Vagina (tissue), 2 donors: ENCODE data around the gene PMAIP1. TPM values are rescaled to one million over a fixed set of nuclear protein-coding genes. Genes with fewer than 3 reads are reported as not detected.

Experiments used
- DNase-seq, 2 donors: peaks; one replicate each; pipeline ENCODE4 v3.0.0-alpha.2; 2017; ENCODE audit errors: extremely low spot score in 2 of 2
- H3K27ac ChIP-seq: fragments of 200-600 bp; sonication (generic); one replicate; pipeline ENCODE4 v1.5.1; 2019
- H3K27me3 ChIP-seq: fragments of 200-600 bp; sonication (generic); one replicate; pipeline ENCODE4 v1.5.1; 2019
- H3K36me3 ChIP-seq, 2 donors: fragments of 200-600 bp; sonication (generic); one replicate each; pipeline ENCODE4 v1.5.1; 2017 to 2019
- H3K4me1 ChIP-seq: fragments of 200-600 bp; sonication (generic); one replicate; pipeline ENCODE4 v1.5.1; 2019
- H3K4me3 ChIP-seq, 2 donors: fragments of 200-600 bp; sonication (generic); 1 replicate in 1 of 2; 2 replicates in 1 of 2; pipeline ENCODE4 v1.5.1; 2016 to 2019
- H3K9me3 ChIP-seq: fragments of 200-600 bp; sonication (generic); one replicate; pipeline ENCODE4 v1.5.1; 2019
- POLR2A ChIP-seq, 2 donors: fragments of 450-650 bp; IDR thresholded peaks; one replicate each; pipeline ENCODE4 v1.6.1; 2017; ENCODE audit warnings: antibody characterized with exemption in 2 of 2, mild to moderate bottlenecking in 2 of 2, moderate library complexity in 2 of 2
- POLR2AphosphoS5 ChIP-seq, 2 donors: sonication (generic); formaldehyde crosslinking; IDR thresholded peaks; one replicate each; pipeline ENCODE4 v1.9.0; 2017; ENCODE audit warnings: antibody characterized with exemption in 2 of 2, mild to moderate bottlenecking in 2 of 2, low read depth in 1 of 2; ENCODE audit not compliant: insufficient read depth in 1 of 2
- intact Hi-C: fragments of 100-400 bp; cut with DNase I; formaldehyde crosslinking; loops from one replicate; pipeline ENCODE4 v1.15.1; 2023
- total RNA-seq: library from RNA; depleted of rRNA; stranded (reverse); fragments of >200 nt; gene quantifications from one replicate; pipeline ENCODE4 v1.2.3, GENCODE V29; 2016
- TF ChIP-seq, protein P1 (sequence below), 3 experiments: fragments of 450-650 bp in 2 of 3; fragments of 200-600 bp in 1 of 3; sonication (generic) in 1 of 3; IDR thresholded peaks; one replicate each; pipeline ENCODE4 v1.5.1; 2017 to 2019; ENCODE audit warnings: antibody characterized with exemption in 3 of 3, mild to moderate bottlenecking in 2 of 3, moderate library complexity in 2 of 3

The PMAIP1 gene
- total RNA-seq, 1 donor from 2014 or later = 7.4 TPM

DNA sequence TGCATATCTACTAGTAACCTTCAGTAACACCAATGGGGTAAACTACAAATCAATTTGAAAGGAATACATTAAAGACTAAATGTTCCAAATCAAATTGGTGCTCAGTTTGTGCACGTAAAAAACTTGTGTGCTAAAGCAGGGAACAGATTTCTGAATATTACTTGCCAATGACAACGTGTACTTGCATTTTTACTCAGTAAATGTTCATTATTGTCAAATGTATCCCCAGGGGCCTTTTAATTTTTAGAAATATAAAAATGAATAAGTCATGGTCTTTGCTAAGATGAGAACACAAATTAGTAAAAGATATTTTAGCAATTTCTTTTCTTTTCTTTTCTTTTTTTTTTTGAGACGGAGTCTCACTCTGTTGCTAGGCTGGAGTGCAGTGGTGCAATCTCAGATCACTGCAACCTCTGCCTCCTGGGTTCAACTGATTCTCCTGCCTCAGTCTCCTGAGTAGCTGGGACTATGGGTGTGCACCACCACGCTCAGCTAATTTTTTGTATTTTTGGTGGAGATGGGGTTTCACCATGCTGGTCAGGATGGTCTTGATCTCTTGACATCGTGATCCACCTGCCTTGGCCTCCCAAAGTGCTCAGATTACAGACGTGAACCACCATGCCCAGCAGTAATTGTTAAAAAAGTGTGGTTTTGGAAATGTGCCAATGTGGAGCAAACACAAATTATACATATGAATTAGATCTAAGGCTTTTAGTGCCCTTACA lies 52.6 kb downstream of the PMAIP1 start:
- no peak for DNase-seq
- Histone ChIP-seq H3K27me3 (no peaks in the 10 kb centered on the region), H3K36me3 (no peaks in the 10 kb centered on the region), H3K27ac (no peak overlapping the region), H3K4me1 (no peaks in the 10 kb centered on the region), H3K9me3 (no peaks in the 10 kb centered on the region), H3K4me3 (no peak overlapping the region)
- intact Hi-C loops = no loop called here
- TF ChIP-seq POLR2AphosphoS5 (IDR thresholded peaks at IDR 0.05; ENCODE audit: insufficient read depth in 1 of 2, low read depth in 1 of 2) (no peak), POLR2A (IDR thresholded peaks at IDR 0.05) (no peak)
- TF ChIP-seq, protein P1, sequence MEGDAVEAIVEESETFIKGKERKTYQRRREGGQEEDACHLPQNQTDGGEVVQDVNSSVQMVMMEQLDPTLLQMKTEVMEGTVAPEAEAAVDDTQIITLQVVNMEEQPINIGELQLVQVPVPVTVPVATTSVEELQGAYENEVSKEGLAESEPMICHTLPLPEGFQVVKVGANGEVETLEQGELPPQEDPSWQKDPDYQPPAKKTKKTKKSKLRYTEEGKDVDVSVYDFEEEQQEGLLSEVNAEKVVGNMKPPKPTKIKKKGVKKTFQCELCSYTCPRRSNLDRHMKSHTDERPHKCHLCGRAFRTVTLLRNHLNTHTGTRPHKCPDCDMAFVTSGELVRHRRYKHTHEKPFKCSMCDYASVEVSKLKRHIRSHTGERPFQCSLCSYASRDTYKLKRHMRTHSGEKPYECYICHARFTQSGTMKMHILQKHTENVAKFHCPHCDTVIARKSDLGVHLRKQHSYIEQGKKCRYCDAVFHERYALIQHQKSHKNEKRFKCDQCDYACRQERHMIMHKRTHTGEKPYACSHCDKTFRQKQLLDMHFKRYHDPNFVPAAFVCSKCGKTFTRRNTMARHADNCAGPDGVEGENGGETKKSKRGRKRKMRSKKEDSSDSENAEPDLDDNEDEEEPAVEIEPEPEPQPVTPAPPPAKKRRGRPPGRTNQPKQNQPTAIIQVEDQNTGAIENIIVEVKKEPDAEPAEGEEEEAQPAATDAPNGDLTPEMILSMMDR (IDR thresholded peaks at IDR 0.05) = no peak

Other genes with a start within 250 kb of the PMAIP1 start
- 2.9 TPM for gene CCBE1, start 202.6 kb upstream of the PMAIP1 start, total RNA-seq